Left renal pelvis (tissue), 4 donors: ENCODE results near the gene JPT1. TPM values are rescaled to one million over a fixed set of nuclear protein-coding genes. Genes with fewer than 3 reads are reported as not detected.
"Not testable (repeated sequence)": the region's sequence is repeated elsewhere in the genome, so short reads cannot be mapped to it uniquely, and the experiment has no call there.

Experiments
- DNase-seq, 4 donors: peaks; one replicate each; pipeline ENCODE4 v3.0.0-alpha.2; 2013; ENCODE audit warnings: low read depth in 4 of 4, low spot score in 3 of 4
- polyA plus RNA-seq, 4 donors: library from polyadenylated mRNA; unstranded; fragments of 120-200 nt; gene quantifications; one replicate each; pipeline ENCODE4 v1.2.1, GENCODE V29; 2013; ENCODE audit not compliant: insufficient read length in 4 of 4

Gene JPT1
- polyA plus RNA-seq, 4 donors = 57.9 to 103 (median 92.5) TPM

GRCh38 chr17:75131278-75132017 is 22.9 kb downstream of the JPT1 start, which contains the start of gene NT5C:
NT5C (minus strand) TSS chr17:75131742; CDS start chr17:75131707, 35 bp downstream.
- peak in 3 of 4 donors; percentile 60 to 77 (median 71) for DNase-seq

- no peak for DNase-seq
Observed at GRCh38 chr17:75130632-75131277, 23.6 kb downstream of the JPT1 start.

GRCh38 chr17:75130059-75130631 is 24.2 kb downstream of the JPT1 start:
- no peak for DNase-seq

- no peak for DNase-seq
Observed at GRCh38 chr17:75129576-75129975, 24.7 kb downstream of the JPT1 start.

DNA sequence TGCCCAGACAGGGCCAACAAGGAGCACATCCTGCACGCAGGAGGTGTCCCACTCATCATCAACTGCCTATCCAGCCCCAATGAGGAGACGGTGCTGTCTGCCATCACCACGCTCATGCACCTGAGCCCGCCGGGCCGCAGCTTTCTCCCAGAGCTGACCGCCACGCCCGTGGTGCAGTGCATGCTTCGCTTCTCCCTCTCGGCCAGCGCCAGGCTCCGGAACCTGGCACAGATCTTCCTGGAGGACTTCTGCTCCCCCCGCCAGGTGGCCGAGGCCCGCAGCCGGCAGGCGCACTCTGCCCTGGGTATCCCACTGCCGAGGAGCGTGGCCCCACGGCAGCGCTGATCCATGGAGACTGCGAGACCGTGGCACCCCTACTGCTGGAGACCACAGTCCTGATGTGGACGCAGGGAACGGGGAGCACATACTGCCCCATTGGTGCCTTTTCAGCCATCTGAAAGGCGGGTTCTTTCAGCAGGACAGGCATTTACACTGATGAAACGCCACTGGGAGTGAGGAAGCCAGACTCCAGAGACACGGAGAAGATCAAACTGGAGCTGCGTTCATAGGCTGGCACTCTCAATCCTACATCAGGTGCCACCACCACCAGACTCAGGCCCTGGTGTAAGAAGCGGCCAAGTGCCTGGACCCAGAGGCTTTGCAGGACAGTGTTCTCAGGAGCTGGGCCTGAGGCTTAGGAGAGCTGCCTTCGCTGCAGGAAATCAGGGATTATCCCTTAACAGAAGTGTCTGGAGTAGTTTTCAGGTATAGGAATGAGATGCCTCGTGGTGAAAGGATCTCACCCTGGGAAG is 25.4 kb downstream of the JPT1 start:
- no peak for DNase-seq

DNA sequence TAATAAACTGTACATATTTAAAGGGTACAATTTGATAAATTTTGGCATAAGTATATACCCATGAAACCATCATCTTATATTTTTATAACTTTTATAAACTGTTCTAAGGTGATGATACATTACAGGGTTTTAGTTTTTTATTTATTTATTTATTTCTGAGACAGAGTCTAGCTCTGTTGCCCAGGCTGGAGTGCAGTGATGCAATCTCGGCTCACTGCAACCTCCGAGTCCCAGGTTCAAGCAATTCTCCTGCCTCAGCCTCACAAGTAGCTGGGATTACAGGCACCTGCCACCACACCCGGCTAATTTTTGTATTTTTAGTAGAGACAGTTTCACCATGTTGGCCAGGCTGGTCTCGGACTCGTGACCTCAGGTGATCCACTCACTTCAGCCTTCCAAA is 26.4 kb downstream of the JPT1 start:
- DNase-seq = not testable (repeated sequence)

DNA sequence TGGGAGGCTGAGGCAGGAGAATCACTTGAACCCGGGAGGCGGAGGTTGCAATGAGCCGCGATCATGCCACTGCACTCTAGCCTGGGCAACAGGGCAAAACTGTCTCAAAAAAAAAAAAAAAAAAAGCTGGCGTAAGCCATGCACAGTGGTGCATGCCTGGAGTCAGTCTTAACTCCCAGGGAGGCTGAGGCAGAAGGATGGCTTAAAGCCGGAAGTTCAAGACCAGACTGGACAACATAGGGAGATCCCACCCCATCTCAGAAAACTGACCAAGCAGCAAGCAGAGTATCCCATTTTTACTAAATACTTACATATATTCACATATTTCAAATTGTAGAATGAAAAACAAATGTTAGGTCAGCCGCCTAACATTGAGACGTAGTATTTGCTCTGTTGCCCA is 27.4 kb downstream of the JPT1 start:
- no peak for DNase-seq

DNA sequence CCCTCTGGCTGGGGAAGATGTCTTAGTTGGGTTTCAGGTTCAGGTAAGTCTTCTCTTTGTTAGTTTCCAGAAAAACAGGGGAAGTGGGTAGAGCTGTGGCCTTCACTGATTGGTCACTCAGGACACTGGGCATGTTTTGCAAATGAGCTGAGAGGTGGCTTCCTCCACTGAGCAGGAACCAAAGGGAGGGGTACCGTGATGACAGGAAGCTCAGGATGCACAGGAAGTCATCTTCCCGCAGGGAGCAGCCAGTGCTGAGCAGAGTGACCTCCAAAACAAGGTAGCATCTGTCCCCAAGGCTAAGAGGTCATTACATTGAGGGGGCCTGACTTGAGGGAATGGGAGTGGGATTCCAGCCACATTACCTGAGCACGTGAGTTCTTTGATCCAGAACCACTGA is 28.3 kb downstream of the JPT1 start:
- DNase-seq = no peak

- no peak for DNase-seq
Observed at GRCh38 chr17:75124819-75125162, 29.5 kb downstream of the JPT1 start.

- no peak for DNase-seq
Observed at GRCh38 chr17:75124041-75124818, 30.1 kb downstream of the JPT1 start.

GRCh38 chr17:75118307-75118706 is 36.0 kb downstream of the JPT1 start:
- DNase-seq = no peak

DNA sequence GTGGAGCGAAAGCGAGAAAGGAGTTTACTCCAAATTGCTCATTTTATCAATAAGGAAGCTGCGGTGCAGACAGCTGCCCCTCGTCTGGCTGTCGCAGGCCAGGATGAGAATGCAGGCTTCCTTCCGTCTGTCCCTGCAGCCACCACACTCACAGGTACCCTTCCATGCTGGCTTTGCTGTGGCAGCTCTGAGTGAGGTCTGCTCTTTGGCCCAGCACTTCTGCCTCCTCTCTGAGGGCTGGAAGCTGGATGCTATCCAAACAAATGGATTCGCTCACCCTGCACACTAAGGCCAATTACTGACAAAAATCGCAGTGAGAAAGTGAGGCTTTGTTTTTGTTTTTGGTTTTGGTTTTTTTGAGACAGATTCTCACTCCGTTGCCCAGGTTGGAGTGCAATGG is 37.6 kb downstream of the JPT1 start:
- no peak for DNase-seq

DNA sequence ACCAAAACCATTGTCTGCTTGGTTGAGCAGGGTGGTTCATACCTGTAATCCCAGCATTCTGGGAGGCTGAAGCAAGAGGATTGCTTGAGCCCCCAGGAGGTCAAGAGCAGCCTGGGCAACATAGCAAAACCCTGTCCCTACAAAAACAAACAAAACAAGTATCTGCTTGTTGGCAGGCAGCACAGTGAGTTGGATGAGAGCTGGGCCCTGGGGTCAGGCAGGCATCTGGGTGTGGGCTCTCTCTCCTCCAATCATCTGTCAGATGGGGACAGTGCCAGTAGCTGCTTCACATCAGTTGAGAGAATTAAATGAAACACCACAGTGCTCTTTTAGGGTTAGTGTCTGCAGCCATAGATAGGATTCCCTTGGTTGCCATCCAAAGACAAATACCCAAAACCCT is 38.8 kb downstream of the JPT1 start:
- DNase-seq = no peak

DNA sequence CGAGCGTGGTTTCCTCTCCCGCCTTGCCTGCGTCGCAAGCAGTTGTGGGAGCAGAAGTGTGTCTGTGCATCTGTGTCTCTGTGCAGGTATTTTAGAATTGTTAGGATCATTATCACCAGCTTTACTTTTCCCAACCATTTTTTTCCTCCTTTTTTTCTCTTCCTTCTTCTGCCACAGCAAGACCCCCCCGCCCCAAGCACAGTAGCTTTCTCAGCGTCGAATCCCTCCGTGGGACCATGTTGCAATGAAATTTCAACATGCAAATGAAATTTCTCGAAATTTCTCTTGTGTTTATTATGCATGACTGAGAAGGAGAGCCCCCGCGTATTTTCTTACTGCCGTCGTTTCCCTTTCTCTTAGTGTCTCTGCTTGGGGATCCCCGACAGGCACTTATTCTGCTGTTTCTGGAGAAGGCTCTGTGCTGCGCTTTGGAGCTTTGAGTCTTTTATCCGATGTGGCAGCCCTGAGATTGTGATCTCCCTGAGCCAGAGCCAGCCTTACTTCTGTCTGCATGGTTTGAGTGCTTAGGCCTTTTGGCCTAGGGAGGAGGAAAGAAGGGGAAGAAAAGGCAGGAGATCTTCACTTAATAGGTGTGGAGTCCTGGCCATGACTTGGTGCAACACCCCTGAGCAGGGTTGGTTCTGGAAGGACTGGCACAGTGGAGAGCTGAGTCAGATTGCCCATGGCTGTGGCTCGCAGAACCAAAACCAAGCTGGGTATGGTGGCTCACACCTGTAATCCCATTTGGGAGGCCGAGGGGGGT is 39.6 kb downstream of the JPT1 start:
- no peak for DNase-seq

- DNase-seq = peak; percentile 87 to 90 (median 88)
Observed at GRCh38 chr17:75113798-75114551, 40.3 kb downstream of the JPT1 start.

DNA sequence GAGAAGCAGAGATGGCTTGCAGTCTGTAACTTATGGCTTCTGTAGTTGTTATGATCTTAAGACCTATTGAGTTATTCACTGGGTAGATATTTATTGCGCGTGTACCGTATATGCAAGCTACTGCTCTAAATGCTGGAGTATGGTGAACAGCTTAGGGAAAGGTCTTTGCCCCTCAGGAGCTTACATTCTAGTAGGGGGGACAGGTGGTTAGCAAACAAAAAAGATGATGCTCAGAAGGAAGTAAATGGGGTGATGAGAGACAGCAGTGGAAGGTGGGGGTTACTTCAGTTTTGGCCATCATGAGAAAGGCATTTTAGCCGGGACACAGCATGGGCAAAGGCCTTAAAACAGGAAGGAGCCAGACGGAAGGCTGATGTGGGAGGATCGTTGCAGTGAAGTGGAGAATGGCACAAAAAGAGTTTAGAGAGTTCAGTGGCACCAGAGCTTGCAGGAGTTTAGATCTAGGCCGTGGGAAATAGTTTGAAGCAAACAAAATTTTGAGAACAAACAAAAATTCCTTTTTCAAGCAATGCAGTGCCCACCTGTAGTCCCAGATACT is 42.5 kb downstream of the JPT1 start:
- DNase-seq = no peak

DNA sequence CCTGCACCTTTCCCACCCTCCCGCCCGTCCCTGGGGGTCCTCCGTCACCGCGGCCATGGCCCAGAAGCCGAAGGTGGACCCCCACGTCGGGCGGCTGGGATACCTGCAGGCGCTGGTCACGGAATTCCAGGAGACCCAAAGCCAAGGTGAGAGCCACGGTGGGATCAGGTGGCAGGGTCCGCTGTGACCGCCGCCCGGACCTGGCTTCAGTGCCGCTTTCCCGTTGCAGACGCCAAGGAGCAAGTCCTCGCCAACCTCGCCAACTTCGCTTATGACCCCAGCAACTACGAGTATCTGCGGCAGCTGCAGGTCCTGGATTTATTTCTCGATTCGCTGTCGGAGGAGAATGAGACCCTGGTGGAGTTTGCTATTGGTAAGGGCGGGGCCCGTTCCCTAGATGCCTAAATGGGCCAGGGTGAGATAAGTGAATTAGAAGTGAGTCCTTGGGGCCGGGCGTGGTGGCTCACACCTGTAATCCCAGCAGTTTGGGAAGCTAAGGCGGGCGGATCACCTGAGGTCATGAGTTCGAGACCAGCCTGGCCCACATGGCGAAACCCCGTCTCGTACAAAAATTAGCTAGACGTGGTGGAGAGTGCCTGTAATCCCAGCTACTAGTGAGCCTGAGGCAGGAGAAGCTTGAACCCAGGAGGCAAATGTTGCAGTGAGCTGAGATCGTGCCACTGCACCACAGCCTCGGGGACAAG is 43.9 kb downstream of the JPT1 start:
- DNase-seq = no peak
